ENCODE data around the gene CHRDL2.

CHRDL2 gene

GRCh38 chr11:74743640-74744039 lies 12.4 kb upstream of the CHRDL2 start:
- TF ChIP-seq CTCF (IDR thresholded peaks at IDR 0.05): no peak

GRCh38 chr11:74742070-74742469 lies 10.8 kb upstream of the CHRDL2 start:
- no peak for TF ChIP-seq CTCF (IDR thresholded peaks at IDR 0.05)

- peak; percentile 89 for TF ChIP-seq CTCF (IDR thresholded peaks at IDR 0.05)
Observed at GRCh38 chr11:74739546-74740270, 8.5 kb upstream of the CHRDL2 start.

- no peak for TF ChIP-seq CTCF (IDR thresholded peaks at IDR 0.05)
Observed at GRCh38 chr11:74736031-74736430, 4.8 kb upstream of the CHRDL2 start.

GRCh38 chr11:74735365-74735928 lies 4.2 kb upstream of the CHRDL2 start:
- no peak for TF ChIP-seq CTCF (IDR thresholded peaks at IDR 0.05)

GRCh38 chr11:74734559-74734925 lies 3.3 kb upstream of the CHRDL2 start:
- no peak for TF ChIP-seq CTCF (IDR thresholded peaks at IDR 0.05)

GRCh38 chr11:74730571-74731260 lies 510 bp downstream of the CHRDL2 start:
- TF ChIP-seq CTCF (IDR thresholded peaks at IDR 0.05): no peak

Measured in LNCAP (cell line).